ENCODE data around the gene AP1M2. TPM values are rescaled to one million over a fixed set of nuclear protein-coding genes. Genes with fewer than 3 reads are reported as not detected.
"Not testable (repeated sequence)": the region's sequence is repeated elsewhere in the genome, so short reads cannot be mapped to it uniquely, and the experiment has no call there.

The AP1M2 gene
- total RNA-seq, 1 experiment from 2014 or later, result 7.8 TPM

DNA sequence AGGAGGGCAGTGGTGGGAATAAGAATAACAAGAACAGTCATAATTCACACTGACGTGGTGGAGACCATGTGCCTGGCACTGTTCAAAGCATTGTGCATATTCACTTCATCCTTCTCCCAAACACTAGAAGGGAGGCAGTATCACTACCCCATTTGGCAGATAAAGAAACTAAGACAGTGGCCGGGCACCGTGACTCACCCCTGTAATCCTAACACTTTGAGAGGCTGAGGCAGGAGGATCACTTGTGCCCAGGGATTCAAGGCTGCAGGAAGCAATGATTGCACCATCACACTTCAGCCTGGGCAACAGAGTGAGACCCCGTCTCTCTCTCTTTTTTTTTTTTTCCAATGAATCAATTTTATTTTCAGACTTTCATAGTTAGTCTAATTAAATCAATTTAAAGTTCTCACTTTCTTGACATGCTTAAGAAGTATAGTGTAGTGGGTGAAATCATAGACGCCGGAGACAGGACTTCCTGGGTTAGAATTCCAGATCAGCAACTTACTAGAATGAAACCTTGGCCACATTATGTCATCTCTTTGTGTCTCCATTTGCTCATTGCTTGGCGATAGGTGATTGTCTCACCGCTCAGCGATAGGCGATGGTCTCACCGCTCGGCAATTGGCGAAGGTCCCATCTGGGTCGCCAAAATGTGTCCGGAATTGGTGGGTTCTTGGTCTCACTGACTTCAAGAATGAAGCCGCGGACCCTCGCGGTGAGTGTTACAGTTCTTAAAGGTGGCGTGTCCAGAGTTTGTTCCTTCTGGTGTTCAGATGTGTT is 48.7 kb downstream of the AP1M2 start:
- DNase-seq (ENCODE audit: low spot score), result no peak

DNA sequence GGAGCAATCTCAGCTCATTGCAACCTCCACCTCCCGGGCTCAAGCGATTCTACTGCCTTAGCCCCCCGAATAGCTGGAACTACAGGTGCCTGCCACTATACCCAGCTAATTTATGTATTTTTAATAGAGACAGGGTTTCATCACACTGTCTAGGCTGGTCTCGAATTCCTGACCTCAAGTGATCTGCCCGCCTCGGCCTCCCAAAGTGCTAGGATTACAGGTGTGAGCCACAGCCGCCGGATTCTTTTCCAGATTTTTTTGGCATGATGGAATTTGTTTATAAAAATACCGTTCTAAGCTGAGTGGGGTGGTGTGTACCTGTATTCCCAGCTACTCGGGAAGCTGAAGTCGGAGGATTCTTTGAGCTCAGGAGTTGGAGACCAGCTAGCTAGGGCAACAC is 49.4 kb downstream of the AP1M2 start:
- no peak for DNase-seq (ENCODE audit: low spot score)

DNA sequence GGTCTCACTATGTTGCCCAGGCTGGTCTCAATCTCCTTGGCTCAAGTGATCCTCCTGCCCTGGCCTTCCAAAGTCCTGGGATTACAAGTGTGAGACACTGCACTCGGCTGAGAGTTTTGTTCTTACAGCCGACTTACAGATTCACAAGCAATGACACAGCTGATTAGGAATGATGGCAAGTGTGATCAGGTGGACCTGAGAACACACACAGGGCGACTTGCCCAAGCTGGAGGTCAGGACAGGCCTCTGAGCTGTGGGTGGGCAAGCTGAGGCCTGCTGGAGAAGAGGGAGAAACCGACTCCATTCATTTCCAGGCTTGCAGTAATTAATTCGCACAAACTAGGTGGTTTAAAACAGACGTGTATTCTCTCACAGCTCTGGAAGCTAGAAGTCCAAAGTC is 51.5 kb downstream of the AP1M2 start:
- no peak for DNase-seq (ENCODE audit: low spot score)

DNA sequence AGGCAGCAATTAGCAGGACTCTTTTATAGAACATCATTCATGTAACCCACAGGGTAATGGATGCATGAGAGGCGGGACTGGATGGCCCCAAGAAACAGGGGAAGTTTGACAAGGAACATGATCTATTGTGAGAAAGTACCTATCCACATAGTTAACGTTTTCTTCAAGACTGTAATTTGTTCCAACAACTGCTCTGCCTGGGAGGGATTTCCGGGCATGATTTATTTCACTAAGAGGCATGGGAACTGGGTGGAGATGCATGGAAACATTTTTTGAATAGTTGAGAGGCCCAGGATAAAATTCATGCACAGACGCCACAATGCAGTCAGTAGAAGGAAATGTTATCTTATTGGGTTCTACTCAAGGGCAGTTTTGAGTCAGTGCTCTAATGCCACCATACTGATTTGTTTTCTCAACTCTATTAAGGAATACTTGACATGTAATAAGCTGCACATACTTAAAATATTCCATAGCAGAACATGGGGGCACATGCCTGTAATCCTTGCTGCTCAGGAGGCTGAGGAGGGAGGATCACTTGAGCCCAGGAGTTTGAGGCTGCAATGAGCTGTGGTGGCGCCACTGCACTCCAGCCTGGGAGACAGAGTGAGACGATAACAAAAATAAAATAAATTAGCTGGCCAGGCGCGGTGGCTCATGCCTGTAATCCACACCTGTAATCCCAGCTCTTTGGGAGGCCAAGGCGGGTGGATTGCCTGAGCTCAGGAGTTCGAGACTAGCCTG is 53.3 kb downstream of the AP1M2 start:
- no peak for DNase-seq (ENCODE audit: low spot score)

DNA sequence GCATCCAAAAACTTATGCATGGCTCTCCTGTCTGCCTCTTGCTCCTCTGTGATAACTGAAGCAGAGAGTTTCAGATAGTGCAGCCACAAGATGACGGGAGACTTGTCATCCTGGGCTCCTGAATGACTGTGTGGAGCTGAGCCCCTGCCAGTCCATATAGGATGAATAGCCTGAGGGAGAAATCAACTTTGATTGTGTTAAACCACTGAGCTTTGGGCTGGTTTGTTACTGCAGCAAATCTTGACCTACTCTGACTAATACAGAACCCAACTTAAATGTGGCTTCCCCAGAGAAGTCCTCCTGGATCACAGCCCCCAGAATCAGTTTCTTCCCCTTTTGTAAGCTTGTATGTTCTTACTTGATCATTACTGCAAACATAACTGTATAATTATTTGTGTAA is 54.7 kb downstream of the AP1M2 start:
- DNase-seq (ENCODE audit: low spot score), result no peak

DNA sequence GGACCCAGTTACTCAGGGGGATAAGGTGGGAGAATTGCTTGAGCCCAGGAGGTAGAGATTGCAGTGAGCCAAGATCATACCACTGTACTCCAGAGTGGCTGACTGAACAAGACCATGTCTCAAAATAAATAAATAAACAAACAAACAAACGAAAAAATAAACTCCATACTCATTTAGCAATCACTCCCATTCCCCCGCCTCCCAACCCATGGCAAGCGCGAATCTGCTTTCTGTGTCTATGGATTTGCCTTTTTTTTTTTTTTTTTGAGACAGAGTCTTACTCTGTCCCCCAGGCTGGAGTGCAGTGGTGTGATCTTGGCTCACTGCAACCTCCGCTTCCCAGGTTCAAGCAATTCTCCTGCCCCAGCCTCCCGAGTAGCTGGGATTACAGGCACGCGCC is 60.2 kb downstream of the AP1M2 start:
- not testable (repeated sequence) for DNase-seq (ENCODE audit: low spot score)

DNA sequence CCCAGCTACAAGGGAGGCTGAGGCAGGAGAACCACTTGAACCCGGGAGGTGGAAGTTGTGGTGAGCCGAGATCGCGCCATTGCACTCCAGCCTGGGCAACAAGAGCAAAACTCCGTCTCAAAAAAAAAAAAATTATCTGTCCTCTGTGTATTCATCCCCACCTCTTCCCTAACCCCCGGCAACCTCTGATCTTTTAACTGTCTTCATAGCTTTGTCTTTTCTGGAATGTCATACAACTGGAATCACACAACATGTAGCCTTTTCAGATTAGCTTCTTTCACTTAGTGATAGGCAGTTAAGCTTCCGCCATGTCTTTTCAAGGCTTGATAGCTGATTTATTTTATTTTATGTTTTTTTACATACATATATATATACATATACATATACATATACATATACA is 61.5 kb downstream of the AP1M2 start:
- DNase-seq (ENCODE audit: low spot score), result no peak

DNA sequence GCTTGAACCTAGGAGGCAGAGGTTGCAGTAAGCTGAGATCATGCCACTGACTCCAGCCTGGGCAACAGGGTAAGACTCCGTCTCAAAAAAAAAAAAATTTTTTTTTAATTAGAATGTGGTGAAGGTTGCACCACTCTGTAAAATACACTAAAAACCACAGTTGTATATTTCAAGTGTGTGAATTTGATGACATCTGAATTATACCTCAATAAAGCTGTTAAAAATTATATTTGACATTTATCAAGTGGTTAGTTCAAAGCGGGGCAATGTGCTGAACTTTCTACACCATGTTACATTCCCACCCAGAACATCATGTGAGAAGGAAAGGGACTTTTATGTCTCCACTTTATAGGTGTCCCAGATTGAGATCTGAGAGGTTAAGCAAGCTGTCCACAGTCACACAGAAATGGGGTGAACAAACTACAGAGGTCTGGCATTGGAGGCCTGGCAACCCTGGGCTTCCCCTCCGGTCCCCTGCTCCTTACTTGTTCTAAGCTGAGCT is 63.9 kb downstream of the AP1M2 start:
- no peak for DNase-seq (ENCODE audit: low spot score)

Other genes starting within 250 kb of the AP1M2 start
- 7.3 and 11.2 TPM in 2 replicates for gene ICAM3, start 247.7 kb downstream of the AP1M2 start, total RNA-seq (2014; rRNA removed; shearing (Covaris generic))
- gene TYK2, start 206.7 kb downstream of the AP1M2 start, total RNA-seq (2014; rRNA removed; shearing (Covaris generic)), result 28.2 and 37.1 TPM in 2 replicates
- 105 and 132 TPM in 2 replicates for gene CDC37, start 183.8 kb downstream of the AP1M2 start, total RNA-seq (2014; rRNA removed; shearing (Covaris generic))
- 1.0 and 1.1 TPM in 2 replicates for gene PDE4A, start 166.8 kb downstream of the AP1M2 start, total RNA-seq (2014; rRNA removed; shearing (Covaris generic))
- gene KEAP1, start 84.0 kb downstream of the AP1M2 start, total RNA-seq (2014; rRNA removed; shearing (Covaris generic)), result 40.9 and 43.3 TPM in 2 replicates
- 1.0 and 1.7 TPM in 2 replicates for gene S1PR5, start 69.9 kb downstream of the AP1M2 start, total RNA-seq (2014; rRNA removed; shearing (Covaris generic))
- 13.1 and 18.6 TPM in 2 replicates for gene ATG4D, start 43.4 kb downstream of the AP1M2 start, total RNA-seq (2014; rRNA removed; shearing (Covaris generic))
- gene KRI1, start 21.3 kb downstream of the AP1M2 start, total RNA-seq (2014; rRNA removed; shearing (Covaris generic)), result 7.7 and 8.3 TPM in 2 replicates
- gene CDKN2D, start 18.3 kb downstream of the AP1M2 start, total RNA-seq (2014; rRNA removed; shearing (Covaris generic)), result 3.2 and 5.2 TPM in 2 replicates
- 9.9 and 11.8 TPM in 2 replicates for gene SLC44A2, start 38.2 kb upstream of the AP1M2 start, total RNA-seq (2014; rRNA removed; shearing (Covaris generic))
- gene ILF3, start 67.0 kb upstream of the AP1M2 start, total RNA-seq (2014; rRNA removed; shearing (Covaris generic)), result 107 and 109 TPM in 2 replicates
- 21.4 and 29.6 TPM in 2 replicates for gene QTRT1, start 114.1 kb upstream of the AP1M2 start, total RNA-seq (2014; rRNA removed; shearing (Covaris generic))
- gene DNM2, start 130.8 kb upstream of the AP1M2 start, total RNA-seq (2014; rRNA removed; shearing (Covaris generic)), result 24.3 and 31.0 TPM in 2 replicates
- 66.2 and 100 TPM in 2 replicates for gene TMED1, start 248.9 kb upstream of the AP1M2 start, total RNA-seq (2014; rRNA removed; shearing (Covaris generic))

Data from H4 (cell line).